GM13977 (cell line): ENCODE measurements around the gene KCTD12.
"Not testable (repeated sequence)": the region's sequence is repeated elsewhere in the genome, so short reads cannot be mapped to it uniquely, and the experiment has no call there.

ENCODE experiments used
- DNase-seq: peaks from one replicate; pipeline ENCODE4 v3.0.0; 2012; ENCODE audit warnings: low spot score
- in situ Hi-C: fragments of 300-500 bp; cut with MboI; formaldehyde crosslinking; loops from one replicate; pipeline ENCODE4 v1.12.0; 2022; ENCODE audit warnings: low sequenced_read_pairs, low pct_unique_long_range_greater_than_20kb, mixed read lengths, inconsistent platforms; ENCODE audit not compliant: unreplicated experiment
- TF ChIP-seq, protein P1 (sequence below): IDR thresholded peaks from 2 replicates; pipeline ENCODE4 v1.5.1; 2012; ENCODE audit warnings: mild to moderate bottlenecking, control low read depth; ENCODE audit not compliant: insufficient read depth; ENCODE audit errors: extremely low read depth, missing control alignments

Gene KCTD12

DNA sequence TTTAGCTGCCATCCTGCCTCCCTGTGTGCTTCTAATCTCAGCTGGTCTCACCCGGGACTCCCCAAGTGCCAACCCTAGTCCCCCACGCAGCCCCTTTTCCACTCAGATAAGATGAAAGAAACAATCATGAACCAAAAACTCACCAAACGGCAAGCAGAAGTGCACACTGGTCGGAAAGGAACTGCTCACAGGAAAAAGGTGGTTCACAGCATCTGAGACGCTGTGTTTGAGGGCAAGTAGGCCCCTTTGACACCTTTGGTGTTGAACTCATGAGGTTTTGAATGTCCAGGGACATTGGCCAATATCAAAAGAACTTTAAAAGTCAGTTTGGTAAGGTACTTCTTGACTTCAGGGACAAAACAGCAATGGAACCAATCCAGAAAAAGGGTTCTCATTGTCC is 41.8 kb upstream of the KCTD12 start:
- in situ Hi-C loops: no loop called here
- no peak for DNase-seq
- TF ChIP-seq, protein P1, sequence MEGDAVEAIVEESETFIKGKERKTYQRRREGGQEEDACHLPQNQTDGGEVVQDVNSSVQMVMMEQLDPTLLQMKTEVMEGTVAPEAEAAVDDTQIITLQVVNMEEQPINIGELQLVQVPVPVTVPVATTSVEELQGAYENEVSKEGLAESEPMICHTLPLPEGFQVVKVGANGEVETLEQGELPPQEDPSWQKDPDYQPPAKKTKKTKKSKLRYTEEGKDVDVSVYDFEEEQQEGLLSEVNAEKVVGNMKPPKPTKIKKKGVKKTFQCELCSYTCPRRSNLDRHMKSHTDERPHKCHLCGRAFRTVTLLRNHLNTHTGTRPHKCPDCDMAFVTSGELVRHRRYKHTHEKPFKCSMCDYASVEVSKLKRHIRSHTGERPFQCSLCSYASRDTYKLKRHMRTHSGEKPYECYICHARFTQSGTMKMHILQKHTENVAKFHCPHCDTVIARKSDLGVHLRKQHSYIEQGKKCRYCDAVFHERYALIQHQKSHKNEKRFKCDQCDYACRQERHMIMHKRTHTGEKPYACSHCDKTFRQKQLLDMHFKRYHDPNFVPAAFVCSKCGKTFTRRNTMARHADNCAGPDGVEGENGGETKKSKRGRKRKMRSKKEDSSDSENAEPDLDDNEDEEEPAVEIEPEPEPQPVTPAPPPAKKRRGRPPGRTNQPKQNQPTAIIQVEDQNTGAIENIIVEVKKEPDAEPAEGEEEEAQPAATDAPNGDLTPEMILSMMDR: no peak

DNA sequence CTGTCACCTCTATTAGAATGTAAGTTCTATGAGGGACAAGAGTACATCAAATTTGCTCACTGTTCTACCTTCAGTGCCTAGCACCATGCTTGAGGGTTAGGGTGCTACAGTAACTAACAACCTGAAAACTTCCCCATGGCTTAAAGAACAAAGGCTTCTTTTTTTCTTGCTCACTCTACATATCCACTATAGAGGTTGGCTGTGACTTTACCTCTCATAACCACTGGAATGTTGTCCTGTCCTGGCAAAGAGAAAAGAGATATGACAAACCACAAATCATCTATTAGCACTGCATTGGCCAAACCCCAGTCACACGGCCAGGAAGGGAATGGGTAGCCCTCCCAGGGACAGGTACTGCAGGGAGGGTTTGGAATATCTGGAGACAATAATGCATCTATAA is 38.9 kb upstream of the KCTD12 start:
- TF ChIP-seq, protein P1: no peak
- in situ Hi-C loops: no loop called here
- no peak for DNase-seq

- in situ Hi-C loops: no loop called here
- no peak for DNase-seq
- TF ChIP-seq, protein P1: no peak
Measured at GRCh38 chr13:76921516-76921915, 35.3 kb upstream of the KCTD12 start.

DNA sequence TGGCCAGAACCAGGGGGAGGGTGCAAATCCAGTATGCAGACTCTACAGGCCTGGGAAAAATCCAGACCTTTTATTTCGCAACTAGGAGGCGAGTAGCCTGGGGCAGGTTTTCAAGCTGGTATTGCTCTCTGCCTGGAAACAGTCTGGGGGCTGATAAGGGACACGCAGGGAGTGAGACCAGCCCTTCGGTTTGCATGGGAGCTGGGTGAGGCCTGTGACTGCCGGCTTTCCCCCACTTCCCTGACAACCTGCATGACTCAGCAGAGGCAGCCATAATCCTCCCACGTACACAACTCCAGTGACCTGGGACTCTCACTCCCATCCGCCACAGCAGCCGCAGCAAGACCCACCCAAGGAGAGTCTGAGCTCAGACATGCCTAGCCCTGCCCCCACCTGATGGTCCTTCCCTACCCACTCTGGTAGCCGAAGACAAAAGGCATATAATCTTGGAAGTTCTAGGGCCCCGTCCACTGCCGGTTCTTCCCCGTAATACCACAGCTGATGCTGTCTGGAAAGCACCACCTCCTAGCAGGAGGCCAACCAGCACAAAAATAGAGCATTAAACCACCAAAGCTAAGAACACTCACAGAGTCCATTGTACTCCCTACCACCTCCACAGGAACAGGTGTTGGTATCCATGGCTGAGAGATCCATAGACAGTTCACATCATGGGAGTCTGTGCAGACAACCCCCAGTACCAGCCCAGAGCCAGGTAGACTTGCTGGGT is 31.7 kb upstream of the KCTD12 start:
- in situ Hi-C loops, DNase-seq: not testable (repeated sequence)

DNA sequence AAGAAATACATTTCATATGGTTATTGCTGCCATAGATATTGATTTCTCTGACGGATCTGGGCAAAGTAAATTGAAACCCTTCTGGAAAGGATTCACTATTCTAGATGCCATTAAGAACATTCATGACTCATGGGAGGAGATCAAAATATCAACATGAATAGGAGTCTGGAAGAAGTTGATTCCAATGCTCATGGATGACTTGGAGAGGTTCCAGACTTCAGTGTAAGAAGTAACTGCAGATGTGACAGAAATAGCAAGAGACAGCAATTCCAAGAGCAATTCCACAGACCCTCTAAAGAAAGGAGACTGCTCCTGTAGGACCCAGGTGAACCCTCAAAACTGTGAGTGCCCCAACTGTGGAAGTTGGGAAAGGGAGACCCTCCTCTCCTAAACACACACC is 30.9 kb upstream of the KCTD12 start:
- DNase-seq: no peak
- in situ Hi-C loops: no loop called here
- TF ChIP-seq, protein P1: no peak

GRCh38 chr13:76913898-76914297 is 27.7 kb upstream of the KCTD12 start:
- TF ChIP-seq, protein P1: no peak
- no peak for DNase-seq
- in situ Hi-C loops: no loop called here

- in situ Hi-C loops: no loop called here
Measured at GRCh38 chr13:76912476-76912875, 26.3 kb upstream of the KCTD12 start.

More at GRCh38 chr13:76912476-76912875, 26.3 kb upstream of the KCTD12 start:
- no peak for DNase-seq
- TF ChIP-seq, protein P1: no peak
